Measurements from ENCODE around the gene SMCP. TPM values are rescaled to one million over a fixed set of nuclear protein-coding genes. Genes with fewer than 3 reads are reported as not detected.

The SMCP gene
- total and polyA plus RNA-seq, 2 experiments from 2014 or later = not detected

- TF ChIP-seq STAT1 (IDR thresholded peaks at IDR 0.05; ENCODE audit: unreplicated experiment) (no peak), ZNF462 (CRISPR knock-in tag; IDR thresholded peaks at IDR 0.05) (no peak)
- TF ChIP-seq, protein P1, sequence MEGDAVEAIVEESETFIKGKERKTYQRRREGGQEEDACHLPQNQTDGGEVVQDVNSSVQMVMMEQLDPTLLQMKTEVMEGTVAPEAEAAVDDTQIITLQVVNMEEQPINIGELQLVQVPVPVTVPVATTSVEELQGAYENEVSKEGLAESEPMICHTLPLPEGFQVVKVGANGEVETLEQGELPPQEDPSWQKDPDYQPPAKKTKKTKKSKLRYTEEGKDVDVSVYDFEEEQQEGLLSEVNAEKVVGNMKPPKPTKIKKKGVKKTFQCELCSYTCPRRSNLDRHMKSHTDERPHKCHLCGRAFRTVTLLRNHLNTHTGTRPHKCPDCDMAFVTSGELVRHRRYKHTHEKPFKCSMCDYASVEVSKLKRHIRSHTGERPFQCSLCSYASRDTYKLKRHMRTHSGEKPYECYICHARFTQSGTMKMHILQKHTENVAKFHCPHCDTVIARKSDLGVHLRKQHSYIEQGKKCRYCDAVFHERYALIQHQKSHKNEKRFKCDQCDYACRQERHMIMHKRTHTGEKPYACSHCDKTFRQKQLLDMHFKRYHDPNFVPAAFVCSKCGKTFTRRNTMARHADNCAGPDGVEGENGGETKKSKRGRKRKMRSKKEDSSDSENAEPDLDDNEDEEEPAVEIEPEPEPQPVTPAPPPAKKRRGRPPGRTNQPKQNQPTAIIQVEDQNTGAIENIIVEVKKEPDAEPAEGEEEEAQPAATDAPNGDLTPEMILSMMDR (conservative IDR thresholded peaks at IDR 0.05; ENCODE audit: low read depth in 2 of 2) = no peak
- H3K9me3 Mint-ChIP-seq = peaks cover 17% of the 10 kb centered on the region
- ATAC-seq (no peak), DNase-seq (ENCODE audit: low spot score) (no peak)
- no peaks in the 10 kb centered on the region for H3K4me1 Mint-ChIP-seq
- Histone ChIP-seq H3K27me3 (ENCODE audit: insufficient read depth) (no peaks in the 10 kb centered on the region), H3K36me3 (ENCODE audit: insufficient read depth) (no peaks in the 10 kb centered on the region), H3K79me2 (replicated peaks; ENCODE audit: insufficient read depth) (no peaks in the 10 kb centered on the region), H2AFZ (no peak overlapping the region), H3K9me2 (ENCODE audit: insufficient read depth) (peaks cover 3% of the 10 kb centered on the region; the same call in 1 of the 2 replicates), H3K4me2 (no peak overlapping the region), H3K4me1 (ENCODE audit: insufficient read depth) (no peaks in the 10 kb centered on the region), H4K20me1 (replicated peaks; ENCODE audit: insufficient read depth) (no peaks in the 10 kb centered on the region), H3K27ac (ENCODE audit: low read depth) (no peak overlapping the region), H3F3A (replicated peaks; ENCODE audit: low read depth) (no peaks in the 10 kb centered on the region), H3K4me3 (no peak overlapping the region)
- H3K4me3 Mint-ChIP-seq = no peak overlapping the region
- H3K27me3 Mint-ChIP-seq (ENCODE audit: insufficient read depth, low read depth, poor library complexity) = peaks cover 3% of the 10 kb centered on the region
- peaks cover 4% of the 10 kb centered on the region for H3K36me3 Mint-ChIP-seq (ENCODE audit: low read depth)
- H3K27ac Mint-ChIP-seq = no peak overlapping the region; the same call in 1 of the 2 replicates
Observed at GRCh38 chr1:152932170-152932811, 54.2 kb downstream of the SMCP start.
